Measurements from ENCODE around the gene WNT3A. TPM values are rescaled to one million over a fixed set of nuclear protein-coding genes. Genes with fewer than 3 reads are reported as not detected.

WNT3A gene
- total and polyA plus RNA-seq, 4 donors, result 0.09 to 3.1 (median 1.9) TPM

GRCh38 chr1:228088586-228089498 lies 82.0 kb downstream of the WNT3A start:
- TF ChIP-seq, protein P1, sequence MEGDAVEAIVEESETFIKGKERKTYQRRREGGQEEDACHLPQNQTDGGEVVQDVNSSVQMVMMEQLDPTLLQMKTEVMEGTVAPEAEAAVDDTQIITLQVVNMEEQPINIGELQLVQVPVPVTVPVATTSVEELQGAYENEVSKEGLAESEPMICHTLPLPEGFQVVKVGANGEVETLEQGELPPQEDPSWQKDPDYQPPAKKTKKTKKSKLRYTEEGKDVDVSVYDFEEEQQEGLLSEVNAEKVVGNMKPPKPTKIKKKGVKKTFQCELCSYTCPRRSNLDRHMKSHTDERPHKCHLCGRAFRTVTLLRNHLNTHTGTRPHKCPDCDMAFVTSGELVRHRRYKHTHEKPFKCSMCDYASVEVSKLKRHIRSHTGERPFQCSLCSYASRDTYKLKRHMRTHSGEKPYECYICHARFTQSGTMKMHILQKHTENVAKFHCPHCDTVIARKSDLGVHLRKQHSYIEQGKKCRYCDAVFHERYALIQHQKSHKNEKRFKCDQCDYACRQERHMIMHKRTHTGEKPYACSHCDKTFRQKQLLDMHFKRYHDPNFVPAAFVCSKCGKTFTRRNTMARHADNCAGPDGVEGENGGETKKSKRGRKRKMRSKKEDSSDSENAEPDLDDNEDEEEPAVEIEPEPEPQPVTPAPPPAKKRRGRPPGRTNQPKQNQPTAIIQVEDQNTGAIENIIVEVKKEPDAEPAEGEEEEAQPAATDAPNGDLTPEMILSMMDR (IDR thresholded peaks at IDR 0.05; ENCODE audit: control extremely low read depth, extremely low read depth), result no peak
- H3K27me3 ChIP-seq (ENCODE audit: control insufficient read depth in 3 of 3, insufficient read depth in 3 of 3, low read length in 2 of 3), result no peaks in the 10 kb centered on the region
- WGBS, 2 donors, result 56 to 64% methylated on average over 21 of the region's 21 CpGs
- H3K27ac ChIP-seq (ENCODE audit: low read depth in 1 of 2, low read length in 1 of 2), result peak overlapping the region in 1 of 2 donors; percentile 75
- H3K9ac ChIP-seq (ENCODE audit: insufficient read depth in 1 of 2, low read length in 2 of 2), result no peak overlapping the region
- DNase-seq, result no peak
- H3K36me3 ChIP-seq (ENCODE audit: control insufficient read depth in 4 of 4, insufficient read depth in 4 of 4, low read length in 4 of 4), result peaks cover 0 to 19% (median 13%) of the 10 kb centered on the region in 4 donors
- no peak overlapping the region for H3K4me3 ChIP-seq
- no peak for ATAC-seq (ENCODE audit: insufficient read depth, low FRiP score)
- peaks cover 0 to under 1% (median 0%) of the 10 kb centered on the region in 4 donors for H3K9me3 ChIP-seq (ENCODE audit: control insufficient read depth in 4 of 4, insufficient read depth in 3 of 4, low read length in 3 of 4)
- peaks cover 27 to 77% (median 42%) of the 10 kb centered on the region in 5 donors for H3K4me1 ChIP-seq (ENCODE audit: control insufficient read depth in 5 of 5, insufficient read depth in 5 of 5, low read length in 5 of 5)

DNA sequence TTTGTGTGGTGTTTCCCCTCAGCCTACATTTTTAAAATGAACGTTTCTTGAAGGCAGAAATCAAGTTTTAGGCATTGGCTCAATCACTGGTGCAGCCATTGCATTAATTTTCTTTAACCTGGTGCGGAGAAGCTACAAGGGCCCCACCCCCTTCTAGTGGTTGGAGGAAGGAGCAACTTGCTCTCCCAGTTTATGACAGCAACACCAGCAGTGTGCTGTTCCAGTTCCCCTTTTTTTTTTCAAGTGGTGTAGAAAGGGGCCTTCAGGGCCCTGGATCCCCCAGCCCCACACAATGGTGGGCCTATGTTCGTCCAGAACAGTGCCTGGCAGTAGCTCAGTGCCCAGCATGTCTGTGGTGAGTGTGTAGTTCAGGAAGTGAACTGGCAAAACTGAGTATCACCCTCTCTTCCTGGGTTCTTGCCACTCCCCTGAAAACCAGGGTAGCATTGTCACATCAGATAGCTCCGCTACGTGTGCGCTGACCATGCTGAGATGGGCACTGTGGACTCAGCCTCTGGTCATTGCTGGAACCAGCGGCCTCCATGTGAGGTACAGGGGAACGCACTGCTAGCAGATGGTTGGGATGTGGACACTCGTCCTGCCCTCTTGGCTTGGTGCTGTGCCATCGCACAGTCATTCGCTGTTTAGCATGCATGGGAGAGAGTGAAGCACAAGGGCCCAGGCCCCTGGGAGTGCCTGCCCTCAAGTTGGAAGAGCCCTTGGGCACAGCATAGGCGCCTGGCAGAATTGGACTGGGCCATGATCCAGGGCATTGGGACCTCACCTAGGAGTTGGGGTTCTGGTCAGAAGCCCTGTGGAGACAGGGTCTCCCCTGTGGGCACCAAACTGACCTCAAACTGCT lies 83.0 kb downstream of the WNT3A start:
- Histone ChIP-seq H3K36me3 (ENCODE audit: control insufficient read depth in 4 of 4, insufficient read depth in 4 of 4, low read length in 4 of 4) (peaks cover 0 to 28% (median 15%) of the 10 kb centered on the region in 4 donors), H3K9ac (ENCODE audit: insufficient read depth in 1 of 2, low read length in 2 of 2) (no peak overlapping the region), H3K27ac (ENCODE audit: low read depth in 1 of 2, low read length in 1 of 2) (peak overlapping the region in 1 of 2 donors; percentile 62), H3K4me3 (no peak overlapping the region), H3K4me1 (ENCODE audit: control insufficient read depth in 5 of 5, insufficient read depth in 5 of 5, low read length in 5 of 5) (peaks cover 20 to 71% (median 33%) of the 10 kb centered on the region in 5 donors), H3K9me3 (ENCODE audit: control insufficient read depth in 4 of 4, insufficient read depth in 3 of 4, low read length in 3 of 4) (peaks cover 0 to 7% (median 4%) of the 10 kb centered on the region in 4 donors), H3K27me3 (ENCODE audit: control insufficient read depth in 3 of 3, insufficient read depth in 3 of 3, low read length in 2 of 3) (no peaks in the 10 kb centered on the region)
- 57 to 59% methylated on average over 12 of the region's 12 CpGs for WGBS, 2 donors
- ATAC-seq (ENCODE audit: insufficient read depth, low FRiP score) (no peak), DNase-seq (no peak)
- TF ChIP-seq, protein P1 (IDR thresholded peaks at IDR 0.05; ENCODE audit: control extremely low read depth, extremely low read depth), result no peak

GRCh38 chr1:228090613-228091081 lies 83.8 kb downstream of the WNT3A start:
- peaks cover 0 to 31% (median 15%) of the 10 kb centered on the region in 4 donors for H3K36me3 ChIP-seq (ENCODE audit: control insufficient read depth in 4 of 4, insufficient read depth in 4 of 4, low read length in 4 of 4)
- peak overlapping the region in 1 of 2 donors; percentile 32 for H3K27ac ChIP-seq (ENCODE audit: low read depth in 1 of 2, low read length in 1 of 2)
- ATAC-seq (ENCODE audit: insufficient read depth, low FRiP score) (no peak), DNase-seq (no peak)
- H3K4me1 ChIP-seq (ENCODE audit: control insufficient read depth in 5 of 5, insufficient read depth in 5 of 5, low read length in 5 of 5), result peaks cover 11 to 63% (median 24%) of the 10 kb centered on the region in 5 donors
- H3K9ac ChIP-seq (ENCODE audit: insufficient read depth in 1 of 2, low read length in 2 of 2), result no peak overlapping the region
- H3K9me3 ChIP-seq (ENCODE audit: control insufficient read depth in 4 of 4, insufficient read depth in 3 of 4, low read length in 3 of 4), result peaks cover 0 to 13% (median 4%) of the 10 kb centered on the region in 4 donors
- TF ChIP-seq, protein P1 (IDR thresholded peaks at IDR 0.05; ENCODE audit: control extremely low read depth, extremely low read depth), result no peak
- no peaks in the 10 kb centered on the region for H3K27me3 ChIP-seq (ENCODE audit: control insufficient read depth in 3 of 3, insufficient read depth in 3 of 3, low read length in 2 of 3)
- 16 to 24% methylated on average over 2 of the region's 2 CpGs for WGBS, 2 donors
- H3K4me3 ChIP-seq, result no peak overlapping the region

All from lung (tissue), 12 donors.